HAP-1 (cell line): Measurements from ENCODE around the gene STK11.

Experiments
- DNase-seq, 2 experiments: peaks; one replicate each; pipeline ENCODE4 v3.0.0-alpha.2; 2016 to 2020; ENCODE audit warnings: low spot score in 2 of 2
- H3K27me3 ChIP-seq: fragments of 250-450 bp; sonication (Bioruptor Pico); 2 replicates; pipeline ENCODE4 v1.5.1; 2020; ENCODE audit warnings: low read depth, mild to moderate bottlenecking, moderate library complexity
- H3K36me3 ChIP-seq: fragments of 250-450 bp; sonication (Bioruptor Pico); replicated peaks from 2 replicates; pipeline ENCODE4 v1.5.1; 2020; ENCODE audit warnings: mild to moderate bottlenecking
- H3K4me1 ChIP-seq: fragments of 250-450 bp; sonication (Bioruptor Pico); 2 replicates; pipeline ENCODE4 v1.5.1; 2020; ENCODE audit warnings: mild to moderate bottlenecking
- H3K4me3 ChIP-seq: fragments of 250-450 bp; sonication (Bioruptor Pico); 2 replicates; pipeline ENCODE4 v1.5.1; 2020; ENCODE audit warnings: mild to moderate bottlenecking, moderate library complexity
- H3K9me3 ChIP-seq: fragments of 250-450 bp; sonication (Bioruptor Pico); 2 replicates; pipeline ENCODE4 v1.5.1; 2020; ENCODE audit warnings: mild to moderate bottlenecking, moderate library complexity
- in situ Hi-C: fragments of 300-500 bp; cut with MboI; formaldehyde crosslinking; loops from 3 replicates; pipeline ENCODE4 v1.14.3; 2020; ENCODE audit warnings: low sequenced_read_pairs, inconsistent platforms, mixed read lengths

STK11 gene

GRCh38 chr19:1264801-1265614 is 59.4 kb downstream of the STK11 start:
- H3K36me3 ChIP-seq = peaks cover 14% of the 10 kb centered on the region
- no peaks in the 10 kb centered on the region for H3K9me3 ChIP-seq
- no peak overlapping the region for H3K4me3 ChIP-seq
- no peaks in the 10 kb centered on the region for H3K27me3 ChIP-seq
- peak in 1 of 2 experiments; percentile 70 for DNase-seq
- H3K4me1 ChIP-seq = peaks cover 36% of the 10 kb centered on the region
- in situ Hi-C loops = no loop called here

- H3K4me3 ChIP-seq = peak overlapping the region; percentile 45
- in situ Hi-C loops = no loop called here
- peaks cover 21% of the 10 kb centered on the region for H3K36me3 ChIP-seq
- H3K27me3 ChIP-seq = no peaks in the 10 kb centered on the region
- peaks cover 38% of the 10 kb centered on the region for H3K4me1 ChIP-seq
- no peaks in the 10 kb centered on the region for H3K9me3 ChIP-seq
- no peak for DNase-seq
Observed at GRCh38 chr19:1265615-1266128, 60.1 kb downstream of the STK11 start.

GRCh38 chr19:1266129-1266915 is 60.7 kb downstream of the STK11 start:
- in situ Hi-C loops = no loop called here
- peaks cover 44% of the 10 kb centered on the region for H3K4me1 ChIP-seq

GRCh38 chr19:1266916-1267476 is 61.4 kb downstream of the STK11 start:
- in situ Hi-C loops = no loop called here

More at GRCh38 chr19:1266129-1266915, 60.7 kb downstream of the STK11 start:
- H3K27me3 ChIP-seq = no peaks in the 10 kb centered on the region
- DNase-seq = peak; percentile 80 to 91
- no peaks in the 10 kb centered on the region for H3K9me3 ChIP-seq
- H3K36me3 ChIP-seq = peaks cover 27% of the 10 kb centered on the region
- peak overlapping the region; percentile 45 for H3K4me3 ChIP-seq

GRCh38 chr19:1267477-1268225 is 62.1 kb downstream of the STK11 start:
- Histone ChIP-seq H3K36me3 (peaks cover 41% of the 10 kb centered on the region), H3K4me1 (peaks cover 33% of the 10 kb centered on the region), H3K27me3 (no peaks in the 10 kb centered on the region), H3K4me3 (peak overlapping the region; percentile 45), H3K9me3 (no peaks in the 10 kb centered on the region)
- in situ Hi-C loops = no loop called here
- DNase-seq = no peak

More at GRCh38 chr19:1266916-1267476, 61.4 kb downstream of the STK11 start:
- no peaks in the 10 kb centered on the region for H3K27me3 ChIP-seq
- DNase-seq = peak in 1 of 2 experiments; percentile 82
- peak overlapping the region; percentile 45 for H3K4me3 ChIP-seq
- peaks cover 39% of the 10 kb centered on the region for H3K4me1 ChIP-seq
- H3K9me3 ChIP-seq = no peaks in the 10 kb centered on the region
- H3K36me3 ChIP-seq = peaks cover 34% of the 10 kb centered on the region

GRCh38 chr19:1268226-1269064 is 62.9 kb downstream of the STK11 start:
- in situ Hi-C loops = no loop called here
- H3K4me3 ChIP-seq = peak overlapping the region; percentile 64
- H3K36me3 ChIP-seq = peaks cover 49% of the 10 kb centered on the region
- no peak for DNase-seq
- H3K27me3 ChIP-seq = no peaks in the 10 kb centered on the region
- no peaks in the 10 kb centered on the region for H3K9me3 ChIP-seq
- H3K4me1 ChIP-seq = peaks cover 31% of the 10 kb centered on the region

- no peaks in the 10 kb centered on the region for H3K9me3 ChIP-seq
- peak within 1 kb of the TSS; percentile 64 for H3K4me3 ChIP-seq
- DNase-seq = peak; percentile 98 to 99
- H3K27me3 ChIP-seq = no peaks in the 10 kb centered on the region
- H3K4me1 ChIP-seq = peaks cover 35% of the 10 kb centered on the region
- in situ Hi-C loops = no loop called here
- peaks cover 55% of the 10 kb centered on the region for H3K36me3 ChIP-seq
Observed at GRCh38 chr19:1269065-1269477, 63.5 kb downstream of the STK11 start, which contains the start of gene CIRBP. Gene CIRBP, plus strand, starts transcription at chr19:1269332. Its CDS starts 1,602 bp downstream, at chr19:1270934.

- in situ Hi-C loops = no loop called here
- Histone ChIP-seq H3K4me1 (peaks cover 41% of the 10 kb centered on the region), H3K9me3 (no peaks in the 10 kb centered on the region), H3K36me3 (peaks cover 59% of the 10 kb centered on the region), H3K4me3 (peak overlapping the region; percentile 64), H3K27me3 (no peaks in the 10 kb centered on the region)
- DNase-seq = peak; percentile 67 to 90
Observed at GRCh38 chr19:1269478-1270212, 64.1 kb downstream of the STK11 start.

GRCh38 chr19:1270213-1270853 is 64.8 kb downstream of the STK11 start:
- Histone ChIP-seq H3K27me3 (no peaks in the 10 kb centered on the region), H3K4me3 (peak overlapping the region; percentile 64), H3K36me3 (peaks cover 58% of the 10 kb centered on the region), H3K4me1 (peaks cover 42% of the 10 kb centered on the region), H3K9me3 (no peaks in the 10 kb centered on the region)
- in situ Hi-C loops = no loop called here
- no peak for DNase-seq

GRCh38 chr19:1270854-1271527 is 65.4 kb downstream of the STK11 start:
- peak overlapping the region; percentile 64 for H3K4me3 ChIP-seq
- no peaks in the 10 kb centered on the region for H3K9me3 ChIP-seq
- in situ Hi-C loops = no loop called here
- no peaks in the 10 kb centered on the region for H3K27me3 ChIP-seq
- peaks cover 37% of the 10 kb centered on the region for H3K4me1 ChIP-seq
- DNase-seq = no peak
- peaks cover 58% of the 10 kb centered on the region for H3K36me3 ChIP-seq
